ENCODE measurements around the gene KRT8. TPM values are rescaled to one million over a fixed set of nuclear protein-coding genes. Genes with fewer than 3 reads are reported as not detected.

The KRT8 gene
- total RNA-seq, 2 experiments from 2014 or later, result 0.48 to 0.62 TPM

DNA sequence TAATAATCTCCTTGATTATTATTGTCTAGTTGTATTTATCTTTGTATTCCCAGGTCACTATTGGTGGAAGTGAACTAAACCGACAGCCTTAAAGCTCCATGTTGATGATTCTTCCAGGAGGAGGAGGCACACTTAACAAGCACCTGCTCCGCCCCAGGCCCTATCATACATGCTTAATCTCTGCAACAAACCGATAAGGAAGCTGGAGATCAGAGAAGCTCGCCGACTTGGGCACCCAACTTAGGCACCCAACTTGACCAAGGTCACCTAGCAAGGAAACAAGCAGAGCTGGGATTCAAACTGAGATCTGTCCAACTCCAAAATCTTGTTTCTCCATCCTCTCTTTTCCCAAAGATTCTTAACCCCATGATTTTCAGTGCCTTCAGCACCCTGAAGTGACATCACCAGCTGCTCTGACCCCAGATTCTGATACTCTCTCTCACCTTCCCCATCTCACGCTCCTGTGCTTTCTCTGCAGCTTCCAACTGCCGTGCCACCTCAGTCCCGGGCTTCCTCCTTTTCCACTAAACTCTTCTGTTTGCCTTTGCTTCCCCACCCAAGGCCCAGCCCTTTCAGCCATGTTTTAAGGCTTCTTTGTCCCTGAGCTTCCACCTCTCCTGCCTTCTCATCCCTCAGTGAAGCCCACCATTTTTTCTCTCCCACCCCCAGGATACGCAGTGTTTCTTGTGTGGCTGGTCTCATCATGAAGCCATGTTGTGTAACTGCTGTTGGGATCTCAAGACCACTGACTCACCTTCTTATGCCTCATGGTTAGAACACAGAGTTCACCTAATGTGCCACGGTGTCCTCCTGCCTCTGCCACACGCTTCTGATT lies 37.4 kb upstream of the KRT8 start:
- no peak for DNase-seq
- no peaks in the 10 kb centered on the region for H3K4me1 Mint-ChIP-seq
- no peaks in the 10 kb centered on the region for H3K36me3 Mint-ChIP-seq
- H3K4me3 Mint-ChIP-seq, result no peak overlapping the region
- H3K27me3 Mint-ChIP-seq, result no peaks in the 10 kb centered on the region
- peaks cover 1% of the 10 kb centered on the region for H3K9me3 Mint-ChIP-seq
- H3K27ac Mint-ChIP-seq, result no peak overlapping the region

DNA sequence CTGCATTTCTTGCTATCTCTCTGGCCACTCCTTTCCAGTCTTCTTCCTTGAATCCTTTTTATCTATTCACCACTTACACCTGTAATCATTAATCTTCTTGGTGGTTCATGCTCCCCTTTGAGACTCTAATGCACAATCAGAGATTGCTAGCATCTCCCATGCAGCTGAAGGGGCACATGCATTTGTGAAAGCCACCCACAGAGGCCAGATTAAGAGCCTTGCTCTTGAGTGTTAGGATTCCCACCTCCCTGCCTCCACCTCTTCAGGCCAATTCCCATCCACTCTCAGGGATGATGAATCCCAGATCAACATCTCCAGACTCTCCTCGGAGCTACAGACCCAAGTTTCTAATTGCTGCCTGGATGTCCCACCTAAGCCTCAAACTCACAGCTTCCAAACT lies 24.7 kb upstream of the KRT8 start:
- H3K4me1 Mint-ChIP-seq, result peaks cover 6% of the 10 kb centered on the region
- H3K4me3 Mint-ChIP-seq, result no peak overlapping the region
- no peaks in the 10 kb centered on the region for H3K9me3 Mint-ChIP-seq
- DNase-seq, result no peak
- no peaks in the 10 kb centered on the region for H3K36me3 Mint-ChIP-seq
- peaks cover 5% of the 10 kb centered on the region for H3K27me3 Mint-ChIP-seq
- no peak overlapping the region for H3K27ac Mint-ChIP-seq

DNA sequence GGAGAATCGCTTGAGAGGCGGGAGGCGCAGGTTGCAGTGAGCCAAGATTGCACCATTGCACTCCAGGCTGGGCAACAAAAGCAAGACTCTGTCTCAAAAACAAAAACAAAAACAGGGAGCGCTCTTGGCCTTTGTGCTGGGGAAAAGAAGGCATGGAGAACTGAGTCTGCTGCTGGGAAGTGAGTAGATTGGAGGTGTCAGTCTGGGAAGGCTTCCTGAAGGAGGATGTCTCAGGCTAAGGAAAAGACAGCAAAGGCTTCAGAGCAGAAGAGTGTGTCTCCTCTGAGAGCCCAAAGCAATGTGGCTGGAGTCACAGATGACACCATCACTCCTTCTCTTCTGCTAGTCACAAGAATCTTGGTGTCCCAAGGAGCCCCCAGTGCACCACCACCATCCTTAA lies 23.1 kb upstream of the KRT8 start:
- H3K27me3 Mint-ChIP-seq, result peaks cover 5% of the 10 kb centered on the region
- H3K4me1 Mint-ChIP-seq, result peaks cover 6% of the 10 kb centered on the region
- no peaks in the 10 kb centered on the region for H3K36me3 Mint-ChIP-seq
- H3K27ac Mint-ChIP-seq, result no peak overlapping the region
- DNase-seq, result no peak
- no peaks in the 10 kb centered on the region for H3K9me3 Mint-ChIP-seq
- H3K4me3 Mint-ChIP-seq, result no peak overlapping the region

DNA sequence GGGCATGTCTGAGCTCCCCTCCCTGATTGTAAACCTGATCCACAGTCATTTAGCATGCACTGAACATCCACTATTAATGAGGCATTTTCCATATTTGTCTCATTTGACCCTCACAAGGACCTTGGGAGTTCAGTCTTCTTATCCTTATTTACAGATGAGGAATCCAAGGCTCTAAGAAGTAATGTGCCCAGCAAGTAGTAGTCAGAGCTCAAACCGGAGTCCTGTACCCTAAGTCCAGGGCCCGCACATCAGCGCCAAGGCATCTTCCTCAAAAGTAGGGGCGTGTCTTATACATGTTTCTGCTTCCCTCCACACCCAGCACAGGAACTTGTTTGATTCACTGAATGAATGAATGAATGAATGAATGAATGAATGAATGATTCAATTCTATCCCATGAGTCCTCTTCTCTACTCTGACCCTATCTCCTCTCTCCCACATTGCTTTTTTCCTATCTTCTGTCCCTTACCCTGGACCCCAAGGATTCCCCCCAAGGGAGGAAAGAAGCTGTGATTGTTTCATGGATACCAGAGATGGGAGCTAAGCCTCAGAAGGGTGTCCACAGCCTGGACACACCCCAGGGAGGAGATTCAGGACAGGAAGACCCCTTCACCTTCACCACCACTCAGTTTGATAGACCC lies 21.8 kb upstream of the KRT8 start:
- Mint-ChIP-seq H3K27me3 (no peaks in the 10 kb centered on the region), H3K27ac (no peak overlapping the region), H3K4me3 (no peak overlapping the region), H3K36me3 (no peaks in the 10 kb centered on the region), H3K4me1 (peaks cover 6% of the 10 kb centered on the region), H3K9me3 (no peaks in the 10 kb centered on the region)
- DNase-seq, result no peak

DNA sequence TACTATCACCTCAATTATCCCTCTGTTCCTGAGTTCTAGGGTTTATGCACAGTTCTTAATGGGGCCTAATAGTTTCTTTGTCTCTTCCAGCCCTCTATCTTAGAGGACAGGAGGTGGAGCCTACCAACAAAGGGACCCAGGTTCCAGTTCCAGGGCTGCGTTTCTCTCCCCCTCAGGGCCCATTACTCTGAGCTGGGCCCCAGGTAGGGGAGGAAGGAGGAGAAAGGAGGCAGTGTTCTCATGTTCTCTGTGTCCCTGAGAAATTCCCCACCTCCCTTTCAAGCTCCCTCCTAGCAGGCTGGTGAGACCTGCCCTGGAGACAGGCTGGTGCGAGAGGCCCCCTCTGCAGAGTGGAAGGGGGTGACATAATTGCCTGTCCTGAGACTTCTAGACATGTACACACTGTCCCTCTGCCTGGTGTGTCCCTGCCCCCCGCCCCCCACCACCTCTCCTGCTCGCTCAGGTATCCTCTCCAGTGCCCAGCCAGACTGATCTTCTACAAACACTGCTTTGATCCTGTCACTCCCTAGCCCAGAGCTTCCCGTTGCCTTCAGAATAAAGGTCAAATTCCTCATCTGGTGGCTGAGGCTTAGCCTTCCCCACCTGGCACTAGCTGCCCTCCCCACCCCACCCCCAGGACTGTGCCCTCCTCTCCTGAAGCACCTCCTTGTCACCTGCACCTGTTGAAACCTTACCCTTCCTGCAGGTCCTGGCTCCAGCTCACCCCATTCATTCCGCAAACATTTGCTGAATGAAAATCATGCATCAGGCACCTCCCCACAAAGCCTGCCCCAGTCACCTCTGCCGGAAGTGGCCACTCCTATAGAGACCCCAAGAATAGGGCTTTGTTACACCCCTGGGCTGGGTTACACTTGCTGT lies 21.1 kb upstream of the KRT8 start:
- Mint-ChIP-seq H3K27ac (no peak overlapping the region), H3K9me3 (no peaks in the 10 kb centered on the region), H3K27me3 (no peaks in the 10 kb centered on the region), H3K36me3 (no peaks in the 10 kb centered on the region), H3K4me3 (no peak overlapping the region), H3K4me1 (peaks cover 6% of the 10 kb centered on the region)
- no peak for DNase-seq

DNA sequence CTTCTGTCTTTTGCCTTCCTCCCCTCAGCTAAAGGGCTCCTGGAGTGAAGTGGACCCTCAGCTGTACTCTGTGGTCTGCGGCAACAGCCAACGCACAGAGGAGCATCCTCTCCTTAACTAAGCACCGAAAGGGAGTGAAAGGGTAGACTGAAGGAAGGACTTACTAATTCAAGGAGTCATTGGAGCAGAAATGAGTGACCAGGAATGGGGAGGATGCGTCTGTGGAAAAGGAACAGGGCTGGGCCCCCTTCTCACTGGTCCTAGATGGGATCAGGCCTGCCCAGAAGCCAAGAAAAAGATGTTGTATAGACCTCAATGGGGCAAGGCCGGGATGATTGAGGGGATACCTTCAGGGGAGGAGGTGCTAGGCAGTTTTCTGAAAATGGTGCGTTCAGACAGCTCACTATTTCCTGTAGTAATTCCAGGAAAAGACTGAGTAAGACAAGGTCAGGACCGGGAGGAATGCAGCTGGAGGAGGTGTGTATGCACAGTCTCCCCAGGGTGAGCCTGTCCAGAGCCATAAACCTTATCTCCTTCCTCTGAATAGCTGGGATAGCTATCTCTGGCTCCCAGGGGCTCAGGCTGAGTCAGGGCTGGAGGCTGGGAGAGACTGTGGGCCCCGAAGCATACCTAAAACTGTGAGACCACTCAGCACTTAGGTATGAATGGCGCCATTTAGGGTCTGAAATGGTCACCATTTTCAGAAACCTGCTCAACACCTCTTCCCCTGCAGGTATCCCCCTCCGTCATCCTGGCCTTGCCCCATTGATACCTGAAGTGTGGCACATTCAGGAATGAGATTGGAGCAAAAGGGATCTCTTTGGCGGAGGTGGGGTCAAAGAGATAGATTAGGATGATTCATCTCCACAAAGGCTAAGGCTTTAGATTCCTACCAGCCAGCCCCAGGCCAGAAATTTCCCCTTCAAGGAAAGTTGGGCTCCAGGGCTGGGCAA lies 20.2 kb upstream of the KRT8 start:
- Mint-ChIP-seq H3K4me1 (peaks cover 6% of the 10 kb centered on the region), H3K9me3 (no peaks in the 10 kb centered on the region), H3K27me3 (no peaks in the 10 kb centered on the region), H3K27ac (no peak overlapping the region), H3K36me3 (no peaks in the 10 kb centered on the region), H3K4me3 (no peak overlapping the region)
- no peak for DNase-seq

DNA sequence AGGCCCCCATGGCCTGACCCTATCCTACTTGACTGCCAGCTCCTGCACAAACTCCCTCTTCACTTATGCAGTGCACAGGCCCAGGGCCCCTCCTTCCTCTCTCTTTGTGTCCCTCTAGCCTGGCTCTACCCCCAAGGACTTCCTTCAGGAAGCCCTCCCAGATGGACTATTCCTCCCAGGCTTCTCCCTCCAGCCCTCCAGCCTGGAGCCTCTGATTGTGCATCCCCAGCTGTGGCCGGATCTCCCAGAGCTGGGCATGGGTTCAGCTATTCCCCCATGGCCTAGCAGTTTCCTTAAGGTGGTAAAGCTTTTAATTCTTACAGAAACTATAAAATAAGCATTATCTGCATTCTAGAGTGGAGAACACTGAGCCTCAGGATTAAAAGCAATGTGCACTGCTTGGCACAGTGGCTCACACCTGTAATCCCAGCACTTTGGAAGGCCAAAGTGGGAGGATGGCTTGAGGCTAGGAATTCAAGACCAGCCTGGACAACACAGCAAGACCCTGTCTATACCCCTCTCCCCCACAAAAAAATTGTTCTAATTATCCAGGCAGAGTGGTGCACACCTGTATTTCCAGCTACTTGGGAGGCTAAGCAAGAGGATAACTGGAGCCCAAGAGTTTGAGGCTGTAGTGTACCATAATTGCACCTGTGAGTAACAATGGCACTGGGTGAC lies 16.8 kb upstream of the KRT8 start:
- Mint-ChIP-seq H3K4me1 (peaks cover 6% of the 10 kb centered on the region), H3K27ac (no peak overlapping the region), H3K36me3 (no peaks in the 10 kb centered on the region), H3K4me3 (no peak overlapping the region), H3K9me3 (no peaks in the 10 kb centered on the region), H3K27me3 (no peaks in the 10 kb centered on the region)
- no peak for DNase-seq

DNA sequence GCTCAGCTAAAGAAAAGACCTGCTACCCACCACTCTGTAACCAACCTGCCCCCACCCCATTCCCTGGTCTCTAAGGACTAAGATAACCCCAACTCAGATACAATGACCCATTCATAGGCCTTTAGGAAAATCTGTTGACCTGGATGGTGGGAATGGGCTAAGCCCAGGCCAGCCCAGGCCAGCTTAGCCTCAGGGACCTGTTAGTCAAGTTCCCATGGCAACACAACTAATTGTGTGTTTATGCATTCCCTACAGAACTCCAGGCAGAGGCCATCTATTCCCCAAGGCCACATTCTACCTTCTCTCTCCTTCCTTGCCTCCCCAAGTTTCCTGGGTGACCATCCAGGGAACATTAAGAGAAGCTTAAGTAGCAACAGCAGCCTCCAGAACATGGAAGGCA lies 16.1 kb upstream of the KRT8 start:
- H3K4me3 Mint-ChIP-seq, result no peak overlapping the region
- no peaks in the 10 kb centered on the region for H3K27me3 Mint-ChIP-seq

DNA sequence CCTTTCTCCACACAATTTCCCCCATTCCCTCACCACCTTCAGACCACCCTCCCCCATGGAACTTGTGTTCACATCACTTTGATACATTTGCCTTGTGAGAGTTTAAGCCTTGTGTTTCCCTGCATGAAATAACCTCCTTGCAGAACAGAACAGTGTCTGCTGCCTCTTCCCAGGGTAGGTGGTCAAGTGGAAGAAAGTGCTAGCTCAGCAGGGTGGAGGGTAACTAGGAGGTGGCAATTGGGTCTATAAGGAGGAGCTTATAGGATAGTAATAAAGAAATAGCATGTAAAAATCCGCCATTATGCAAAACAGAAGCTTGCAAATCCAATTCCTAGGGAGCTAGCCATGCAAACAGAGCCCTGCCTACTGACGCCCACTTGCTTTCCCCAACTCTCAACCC lies 13.9 kb upstream of the KRT8 start:
- Mint-ChIP-seq H3K27me3 (no peaks in the 10 kb centered on the region), H3K27ac (no peak overlapping the region), H3K4me1 (no peaks in the 10 kb centered on the region), H3K36me3 (no peaks in the 10 kb centered on the region), H3K9me3 (no peaks in the 10 kb centered on the region), H3K4me3 (no peak overlapping the region)
- DNase-seq, result no peak

More for the DNA sequence above, 16.1 kb upstream of the KRT8 start:
- H3K9me3 Mint-ChIP-seq, result no peaks in the 10 kb centered on the region
- H3K36me3 Mint-ChIP-seq, result no peaks in the 10 kb centered on the region
- H3K27ac Mint-ChIP-seq, result no peak overlapping the region
- no peak for DNase-seq
- peaks cover 6% of the 10 kb centered on the region for H3K4me1 Mint-ChIP-seq

DNA sequence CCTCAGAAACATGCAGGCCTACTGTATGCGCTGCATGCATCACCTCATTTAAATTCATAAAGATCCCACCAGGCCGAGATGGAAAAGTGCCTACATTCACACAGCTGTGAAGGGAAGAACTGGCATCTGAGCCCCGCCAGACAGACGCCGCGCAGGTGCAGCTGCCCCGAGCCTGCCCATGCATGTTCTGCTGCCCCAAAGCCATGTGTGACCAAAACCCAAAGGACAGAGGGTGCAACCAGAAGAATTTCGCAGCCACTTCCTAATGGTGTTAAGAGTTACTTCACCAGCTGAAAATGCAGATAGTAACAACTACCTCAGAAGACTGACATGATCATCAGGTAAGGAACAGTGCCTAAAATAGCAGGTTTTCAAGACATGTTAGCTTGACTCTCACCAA lies 13.5 kb upstream of the KRT8 start:
- Mint-ChIP-seq H3K27me3 (no peaks in the 10 kb centered on the region), H3K4me1 (no peaks in the 10 kb centered on the region), H3K4me3 (no peak overlapping the region), H3K27ac (no peak overlapping the region), H3K9me3 (no peaks in the 10 kb centered on the region), H3K36me3 (no peaks in the 10 kb centered on the region)
- no peak for DNase-seq

DNA sequence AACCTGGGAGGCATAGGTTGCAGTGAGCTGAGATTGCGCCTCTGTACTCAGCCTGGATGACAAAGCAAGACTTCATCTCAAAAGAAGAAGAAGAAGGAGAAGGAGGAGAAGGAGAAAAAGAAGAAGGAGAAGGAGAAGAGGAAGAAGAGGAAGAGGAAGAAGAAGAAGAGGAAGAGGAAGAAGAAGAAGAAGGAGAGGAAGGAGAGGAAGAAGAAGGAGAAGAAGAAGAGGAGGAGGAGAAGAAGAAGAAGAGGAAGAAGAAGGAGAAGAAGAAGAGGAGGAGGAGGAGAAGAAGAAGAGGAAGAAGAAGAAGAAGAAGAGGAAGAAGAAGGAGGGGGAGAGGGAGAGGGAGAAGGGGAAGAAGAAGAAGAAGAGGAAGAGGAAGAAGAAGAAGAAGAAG lies 12.9 kb upstream of the KRT8 start:
- no peak for DNase-seq
- Mint-ChIP-seq H3K4me1 (no peaks in the 10 kb centered on the region), H3K27me3 (no peaks in the 10 kb centered on the region), H3K4me3 (no peak overlapping the region), H3K27ac (no peak overlapping the region), H3K9me3 (no peaks in the 10 kb centered on the region), H3K36me3 (no peaks in the 10 kb centered on the region)

DNA sequence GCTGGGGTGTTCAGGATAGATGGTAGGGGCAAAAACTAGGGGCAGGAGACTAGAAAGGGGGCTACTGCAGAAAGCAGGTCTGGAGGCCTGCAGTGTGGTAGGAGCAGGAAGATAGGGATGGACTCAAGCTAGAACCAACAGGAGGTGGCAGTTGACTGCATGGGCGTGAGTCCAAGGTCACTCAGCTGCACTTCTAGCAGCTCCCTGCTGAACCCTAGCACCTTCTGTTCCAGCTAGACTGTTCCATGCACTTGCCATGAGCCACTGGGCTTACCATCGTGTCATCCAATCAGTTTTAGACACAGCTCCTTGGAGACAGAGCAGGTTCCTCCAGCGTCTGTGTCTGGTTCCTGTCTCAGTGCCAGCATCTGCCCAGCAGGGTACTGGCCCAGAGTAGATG lies 11.3 kb upstream of the KRT8 start:
- Mint-ChIP-seq H3K27ac (no peak overlapping the region), H3K36me3 (no peaks in the 10 kb centered on the region)

DNA sequence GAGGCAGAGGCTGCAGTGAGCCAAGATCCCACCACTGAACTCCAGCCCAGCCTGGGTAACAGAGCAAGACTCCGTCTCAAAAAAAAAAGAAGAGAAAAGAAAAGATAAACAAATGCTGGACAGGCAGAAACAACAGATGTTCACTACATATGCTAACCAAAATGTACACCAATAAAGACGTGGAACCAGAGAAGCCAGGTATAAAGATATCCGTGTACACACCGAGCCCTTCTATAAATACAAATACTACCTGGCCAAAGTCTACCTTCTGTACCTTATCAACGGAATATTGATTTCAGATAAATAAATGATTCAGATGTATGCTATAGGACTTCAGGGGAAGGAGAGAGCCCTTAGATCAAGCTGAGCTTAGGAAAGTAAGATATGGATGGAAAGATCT lies 10.8 kb upstream of the KRT8 start:
- Mint-ChIP-seq H3K9me3 (no peaks in the 10 kb centered on the region), H3K4me1 (no peaks in the 10 kb centered on the region), H3K27me3 (no peaks in the 10 kb centered on the region), H3K27ac (no peak overlapping the region), H3K36me3 (no peaks in the 10 kb centered on the region), H3K4me3 (no peak overlapping the region)
- DNase-seq, result no peak

More for the DNA sequence above, 11.3 kb upstream of the KRT8 start:
- Mint-ChIP-seq H3K4me3 (no peak overlapping the region), H3K4me1 (no peaks in the 10 kb centered on the region), H3K9me3 (no peaks in the 10 kb centered on the region), H3K27me3 (no peaks in the 10 kb centered on the region)
- DNase-seq, result no peak

DNA sequence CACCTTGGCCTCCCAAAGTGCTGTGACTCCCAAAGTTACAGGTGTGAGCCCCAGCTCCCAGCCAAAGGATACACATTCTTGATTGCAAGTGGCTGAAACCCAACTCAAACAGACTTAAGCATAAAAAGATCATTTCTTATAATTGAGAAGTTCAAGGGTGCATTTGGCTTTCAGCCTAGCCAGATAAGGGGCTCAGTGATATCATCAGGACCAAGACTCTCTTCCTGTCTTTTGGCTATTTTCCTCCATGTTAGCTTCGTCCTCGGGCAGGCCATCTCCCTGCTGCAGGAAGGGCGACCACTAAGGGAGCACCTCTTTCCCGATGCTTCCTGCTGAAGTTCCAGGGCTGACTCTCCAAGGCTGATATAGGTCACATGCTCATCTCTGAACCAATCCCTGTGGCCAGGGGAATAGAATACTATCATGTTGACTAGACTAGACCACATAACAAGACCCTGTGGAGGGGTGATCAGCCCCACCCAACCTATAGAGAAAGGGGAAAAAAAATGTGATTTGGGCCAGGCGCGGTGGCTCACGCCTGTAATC lies 9.8 kb upstream of the KRT8 start:
- no peaks in the 10 kb centered on the region for H3K36me3 Mint-ChIP-seq
- H3K4me3 Mint-ChIP-seq, result no peak overlapping the region
- no peaks in the 10 kb centered on the region for H3K9me3 Mint-ChIP-seq
- H3K4me1 Mint-ChIP-seq, result no peaks in the 10 kb centered on the region
- H3K27me3 Mint-ChIP-seq, result no peaks in the 10 kb centered on the region
- no peak for DNase-seq
- H3K27ac Mint-ChIP-seq, result no peak overlapping the region

All from activated naive CD8-positive, alpha-beta T cell treated with anti-CD3 and anti-CD28 coated beads for 36 hours (primary cell).